ENCODE measurements around the gene GBP7. TPM values are rescaled to one million over a fixed set of nuclear protein-coding genes. Genes with fewer than 3 reads are reported as not detected.

Gene GBP7
- total RNA-seq, 4 donors from 2014 or later: not detected

- 77% methylated on average over 2 of the region's 2 CpGs for WGBS
- Histone ChIP-seq H3K9me3 (no peaks in the 10 kb centered on the region), H3K4me3 (no peak overlapping the region), H3K4me1 (no peaks in the 10 kb centered on the region), H3K27ac (replicated peaks in 1 of 4) (no peak overlapping the region), H3K36me3 (no peaks in the 10 kb centered on the region), H3K27me3 (no peaks in the 10 kb centered on the region)
- no peak for DNase-seq (ENCODE audit: extremely low spot score)
- intact Hi-C loops (cut with DNase I): no loop called here
- no peak for TF ChIP-seq EP300 (IDR thresholded peaks at IDR 0.05)
- TF ChIP-seq POLR2AphosphoS5 (IDR thresholded peaks at IDR 0.05): no peak
- no peak for TF ChIP-seq CTCF (IDR thresholded peaks at IDR 0.05)
- no peak for TF ChIP-seq POLR2A (IDR thresholded peaks at IDR 0.05; ENCODE audit: low read depth)
These were observed 8.1 kb downstream of the GBP7 start for GRCh38 chr1:89167590-89168230.

GRCh38 chr1:89166705-89167104 is 9.1 kb downstream of the GBP7 start:
- Histone ChIP-seq H3K9me3 (no peaks in the 10 kb centered on the region), H3K4me3 (no peak overlapping the region), H3K27ac (replicated peaks in 1 of 4) (no peak overlapping the region), H3K36me3 (no peaks in the 10 kb centered on the region), H3K27me3 (no peaks in the 10 kb centered on the region), H3K4me1 (no peaks in the 10 kb centered on the region)
- no peak for TF ChIP-seq POLR2AphosphoS5 (IDR thresholded peaks at IDR 0.05)
- TF ChIP-seq CTCF (IDR thresholded peaks at IDR 0.05): no peak
- no peak for TF ChIP-seq POLR2A (IDR thresholded peaks at IDR 0.05; ENCODE audit: low read depth)
- TF ChIP-seq EP300 (IDR thresholded peaks at IDR 0.05): no peak
- 50% methylated on average over 1 of the region's 1 CpG for WGBS
- no peak for DNase-seq (ENCODE audit: extremely low spot score)
- intact Hi-C loops (cut with DNase I): no loop called here

- 92% methylated on average over 5 of the region's 5 CpGs for WGBS
- Histone ChIP-seq H3K9me3 (no peaks in the 10 kb centered on the region), H3K4me3 (no peak overlapping the region), H3K36me3 (no peaks in the 10 kb centered on the region), H3K27me3 (no peaks in the 10 kb centered on the region), H3K27ac (replicated peaks in 1 of 4) (no peak overlapping the region), H3K4me1 (no peaks in the 10 kb centered on the region)
- no peak for DNase-seq (ENCODE audit: extremely low spot score)
- no peak for TF ChIP-seq POLR2A (IDR thresholded peaks at IDR 0.05; ENCODE audit: low read depth)
- no peak for TF ChIP-seq POLR2AphosphoS5 (IDR thresholded peaks at IDR 0.05)
- TF ChIP-seq EP300 (IDR thresholded peaks at IDR 0.05): no peak
- no peak for TF ChIP-seq CTCF (IDR thresholded peaks at IDR 0.05)
- intact Hi-C loops (cut with DNase I): no loop called here
These were observed 10.0 kb downstream of the GBP7 start for GRCh38 chr1:89165811-89166210.

- intact Hi-C loops (cut with DNase I): no loop called here
- 28% methylated on average over 1 of the region's 1 CpG for WGBS
- TF ChIP-seq EP300 (IDR thresholded peaks at IDR 0.05): no peak
- TF ChIP-seq POLR2A (IDR thresholded peaks at IDR 0.05; ENCODE audit: low read depth): no peak
- no peak for TF ChIP-seq POLR2AphosphoS5 (IDR thresholded peaks at IDR 0.05)
- no peak for TF ChIP-seq CTCF (IDR thresholded peaks at IDR 0.05)
- H3K4me3 ChIP-seq: no peak overlapping the region
- H3K4me1 ChIP-seq: no peaks in the 10 kb centered on the region
- H3K27me3 ChIP-seq: no peaks in the 10 kb centered on the region
- no peak for DNase-seq (ENCODE audit: extremely low spot score)
- no peak overlapping the region for H3K27ac ChIP-seq (replicated peaks in 1 of 4)
- no peaks in the 10 kb centered on the region for H3K9me3 ChIP-seq
- H3K36me3 ChIP-seq: no peaks in the 10 kb centered on the region
These were observed 24.8 kb downstream of the GBP7 start for GRCh38 chr1:89151047-89151446.

GRCh38 chr1:89149976-89150375 is 25.8 kb downstream of the GBP7 start:
- no peak for TF ChIP-seq EP300 (IDR thresholded peaks at IDR 0.05)
- no peaks in the 10 kb centered on the region for H3K9me3 ChIP-seq
- H3K36me3 ChIP-seq: no peaks in the 10 kb centered on the region
- intact Hi-C loops (cut with DNase I): no loop called here
- WGBS: 84% methylated on average over 3 of the region's 3 CpGs
- H3K27ac ChIP-seq (replicated peaks in 1 of 4): no peak overlapping the region
- no peak for DNase-seq (ENCODE audit: extremely low spot score)
- no peaks in the 10 kb centered on the region for H3K4me1 ChIP-seq
- no peaks in the 10 kb centered on the region for H3K27me3 ChIP-seq
- H3K4me3 ChIP-seq: no peak overlapping the region
